Renal cortex interstitium (tissue), 11 donors: ENCODE measurements around the gene EIF4ENIF1. TPM values are rescaled to one million over a fixed set of nuclear protein-coding genes. Genes with fewer than 3 reads are reported as not detected.

Source experiments
- DNase-seq, 11 donors: peaks; one replicate each; pipeline ENCODE4 v3.0.0-alpha.2; 2013; ENCODE audit warnings: low read depth in 9 of 11, low spot score in 4 of 11; ENCODE audit errors: extremely low read depth in 1 of 11
- polyA plus RNA-seq, 3 donors: library from polyadenylated mRNA; unstranded; fragments of 120-200 nt; gene quantifications; one replicate each; pipeline ENCODE4 v1.2.1, GENCODE V29; 2013; ENCODE audit not compliant: insufficient read length in 3 of 3

Gene EIF4ENIF1
- polyA plus RNA-seq, 3 donors, result 45.1 to 47.0 (median 45.5) TPM

DNA sequence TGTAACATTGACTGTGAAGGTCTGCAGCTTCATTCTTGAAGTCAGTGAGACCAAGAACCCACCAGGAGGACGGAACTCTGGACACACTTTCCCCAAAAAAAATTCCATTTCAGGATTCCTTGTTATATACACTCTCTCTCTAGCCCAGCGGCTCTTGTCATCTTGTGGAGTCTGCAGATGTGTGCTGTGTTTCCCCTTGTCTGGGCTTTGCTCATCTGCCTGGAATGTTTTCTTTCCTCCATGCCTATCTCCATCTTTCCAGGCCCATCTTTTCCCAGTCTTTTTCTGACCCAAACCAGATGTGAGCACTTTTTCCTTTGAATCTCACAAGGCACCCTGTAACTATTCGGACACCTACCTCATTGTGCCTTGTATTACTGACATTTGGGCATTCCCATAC, 95.3 kb downstream of the EIF4ENIF1 start:
- DNase-seq, result no peak

DNA sequence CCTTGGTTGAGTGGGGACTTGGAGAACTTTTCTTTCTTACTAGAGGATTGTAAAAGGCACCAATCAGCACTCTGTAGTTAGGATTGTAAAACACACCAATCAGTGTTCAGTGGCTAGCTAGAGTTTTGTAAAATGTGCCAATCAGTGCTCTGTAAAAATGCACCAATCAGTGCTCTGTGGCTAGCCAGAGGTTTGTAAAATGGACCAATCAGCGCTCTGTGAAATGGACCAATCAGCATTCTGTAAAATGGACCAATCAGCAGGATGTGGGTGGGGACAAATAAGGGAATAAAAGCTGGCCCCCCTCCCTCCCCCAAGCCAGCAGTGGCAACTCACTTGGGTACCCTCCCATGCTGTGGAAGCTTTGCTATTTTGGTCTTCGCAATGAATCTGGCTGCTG, 95.7 kb downstream of the EIF4ENIF1 start:
- no peak for DNase-seq

Other genes with a start within 250 kb of the EIF4ENIF1 start
- gene PIK3IP1, start 197.4 kb downstream of the EIF4ENIF1 start, polyA plus RNA-seq, result 10 to 100 TPM; 10.0 to 16.0 (median 10.2) TPM
- gene PATZ1, start 143.5 kb downstream of the EIF4ENIF1 start, polyA plus RNA-seq, result 10 to 100 TPM; 71.6 to 79.6 (median 71.7) TPM
- gene DRG1, start 90.2 kb downstream of the EIF4ENIF1 start, polyA plus RNA-seq, result 10 to 100 TPM; 77.4 to 94.7 (median 85.9) TPM
- 10 to 100 TPM; 24.0 to 46.7 (median 26.7) TPM for gene SFI1, start 6.7 kb upstream of the EIF4ENIF1 start, polyA plus RNA-seq
- 10 to 100 TPM; 31.3 to 43.2 (median 33.1) TPM for gene PISD, start 172.4 kb upstream of the EIF4ENIF1 start, polyA plus RNA-seq